Heart left ventricle (tissue), 16 donors: ENCODE results near the gene PTS. TPM values are rescaled to one million over a fixed set of nuclear protein-coding genes. Genes with fewer than 3 reads are reported as not detected.
A peak's percentile ranks its signal among the peaks of the same experiment; 100 is the strongest.

Source experiments
- ATAC-seq, 4 donors: fragments of 200-7000 bp; cut with Tn5 transposase; one replicate each; pipeline ENCODE4 v1.9.1; 2020 to 2022; ENCODE audit warnings: moderate library complexity in 4 of 4, mild to moderate bottlenecking in 3 of 4, moderate number of reproducible peaks in 1 of 4
- DNase-seq, 5 donors: peaks; one replicate each; pipeline ENCODE4 v3.0.0-alpha.2; 2020
- H3K27ac ChIP-seq, 12 donors: fragments of 200-600 bp; sonication (generic) in 4 of 12; one replicate each; pipeline versions ENCODE4 v1.5.0 to v1.8.0; 2016 to 2022; ENCODE audit warnings: mild to moderate bottlenecking in 2 of 12
- H3K27me3 ChIP-seq, 9 donors: fragments of 200-600 bp; sonication (generic) in 2 of 9; one replicate each; pipeline versions ENCODE4 v1.5.1 to v1.8.0; 2016 to 2022; ENCODE audit warnings: mild to moderate bottlenecking in 3 of 9
- H3K36me3 ChIP-seq, 9 donors: fragments of 200-600 bp; sonication (generic) in 2 of 9; one replicate each; pipeline versions ENCODE4 v1.5.0 to v1.8.0; 2018 to 2022; ENCODE audit warnings: mild to moderate bottlenecking in 2 of 9
- H3K4me1 ChIP-seq, 12 donors: fragments of 200-600 bp; sonication (generic) in 4 of 12; one replicate each; pipeline versions ENCODE4 v1.5.0 to v1.8.0; 2016 to 2022; ENCODE audit warnings: mild to moderate bottlenecking in 3 of 12
- H3K4me3 ChIP-seq, 12 donors: fragments of 200-600 bp; sonication (generic) in 4 of 12; one replicate each; pipeline versions ENCODE4 v1.5.0 to v1.8.0; 2017 to 2022; ENCODE audit warnings: mild to moderate bottlenecking in 9 of 12, moderate library complexity in 4 of 12
- H3K9me3 ChIP-seq, 12 donors: fragments of 200-600 bp; sonication (generic) in 4 of 12; one replicate each; pipeline versions ENCODE4 v1.5.0 to v1.8.0; 2016 to 2022; ENCODE audit warnings: mild to moderate bottlenecking in 1 of 12
- POLR2A ChIP-seq, 2 donors: fragments of 450-650 bp; IDR thresholded peaks; one replicate each; pipeline ENCODE4 v1.6.1; 2017; ENCODE audit warnings: antibody characterized with exemption in 2 of 2, mild to moderate bottlenecking in 2 of 2, moderate library complexity in 2 of 2
- WGBS, 4 donors: extraction: QIAGEN DNeasy Blood & Tissue Kit in 2 of 4; methylation state at CpG; one replicate each; pipeline versions ENCODE4 v1.1.5 to v1.1.7; 2013 to 2018; 5-methylcytosine and 5-hydroxymethylcytosine counted together
- intact Hi-C, 10 donors: fragments of 100-400 bp; cut with DNase I; formaldehyde crosslinking; loops; one replicate each; pipeline versions ENCODE4 v1.11.1 to v1.14.2; 2022
- polyA plus RNA-seq, 2 donors: library from polyadenylated mRNA; stranded (reverse); fragments of 200-250 nt; gene quantifications; one replicate each; pipeline ENCODE4 v1.2.3, GENCODE V29; 2013
- total RNA-seq, 9 donors: library from RNA; depleted of rRNA in 2 of 9; stranded (reverse); fragments of >200 nt in 2 of 9; fragmentation: NEBNext Ultra II Directional in 3 of 9; extraction: Animal tissue kit (Norgen Biotek cat#: 25700) in 3 of 9; gene quantifications; one replicate each; pipeline versions ENCODE4 v1.1.0 to v1.2.4, GENCODE V29; 2016 to 2023
- TF ChIP-seq, protein P1 (sequence below), 12 donors: fragments of 200-600 bp; sonication (generic) in 4 of 12; IDR thresholded peaks; one replicate each; pipeline versions ENCODE4 v1.5.0 to v1.8.0; 2018 to 2022; ENCODE audit warnings: antibody characterized with exemption in 12 of 12, mild to moderate bottlenecking in 5 of 12
- donor health status: ischemic (EF 13 %, LVEDD 7.1; RV severe dilation, severe dysfunction).
- donor health status: healthy with polysubstance abuse.
- donor health status: DM: no; HTN: yes; CAD: no.
- donor health status: DM: no; HTN: no; CAD: no.
- donor health status: ischemic (EF 25% LVEDD 6.9; RV normal size, moderate dysfunction).
- donor health status: ischemic (EF 25% LVEDD 5.7; RV mildly dilated, moderate dysfunction).
- donor health status: healthy.
- donor health status: DM: yes; HTN: yes; CAD: no.
- donor health status: ischemic (EF 35%, LVEDD 5.7; RV mildly dilated, moderate dysfunction).
- donor health status: nonischemic (EF 11% LVEDD 7.7; RV severe dilation, severe dysfunction).
- donor health status: DM: yes; HTN: yes; CAD: no.
- donor health status: PGD.
- donor health status: ischemic (EF 29% LVEDD 5.4; RV normal size, mild dysfunction).
- donor health status: nonischemic (EF 23%, LVEDD 6.1; RV moderate dilation, normal function).

The PTS gene
- total and polyA plus RNA-seq, 11 donors, result 21.6 to 77.7 (median 30.7) TPM

DNA sequence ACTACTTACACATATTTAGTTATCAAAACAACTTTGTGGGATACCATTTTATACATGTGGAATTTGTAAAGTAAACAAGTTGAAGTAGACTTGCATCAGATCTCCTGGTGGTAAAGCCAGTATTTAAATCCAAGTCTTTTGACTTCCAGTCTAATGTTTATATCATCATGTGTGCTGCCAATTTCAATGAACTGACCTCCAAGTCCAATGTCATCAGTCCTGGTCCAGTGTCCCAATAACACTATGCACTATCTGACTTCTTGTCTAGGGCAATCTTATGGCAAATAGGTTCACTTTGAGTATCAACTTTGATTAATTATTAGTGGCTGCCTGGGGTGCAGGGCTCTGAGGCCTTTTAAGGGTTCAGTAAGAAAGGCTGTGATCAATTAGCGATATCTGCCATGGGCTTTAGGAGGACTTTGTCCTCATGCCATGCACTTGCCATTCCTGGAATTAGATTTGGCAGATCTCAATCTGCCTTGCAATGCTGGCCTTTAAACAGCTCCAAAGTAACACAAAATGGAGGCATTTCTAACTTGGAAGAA lies 9.6 kb upstream of the PTS start:
- TF ChIP-seq, protein P1, sequence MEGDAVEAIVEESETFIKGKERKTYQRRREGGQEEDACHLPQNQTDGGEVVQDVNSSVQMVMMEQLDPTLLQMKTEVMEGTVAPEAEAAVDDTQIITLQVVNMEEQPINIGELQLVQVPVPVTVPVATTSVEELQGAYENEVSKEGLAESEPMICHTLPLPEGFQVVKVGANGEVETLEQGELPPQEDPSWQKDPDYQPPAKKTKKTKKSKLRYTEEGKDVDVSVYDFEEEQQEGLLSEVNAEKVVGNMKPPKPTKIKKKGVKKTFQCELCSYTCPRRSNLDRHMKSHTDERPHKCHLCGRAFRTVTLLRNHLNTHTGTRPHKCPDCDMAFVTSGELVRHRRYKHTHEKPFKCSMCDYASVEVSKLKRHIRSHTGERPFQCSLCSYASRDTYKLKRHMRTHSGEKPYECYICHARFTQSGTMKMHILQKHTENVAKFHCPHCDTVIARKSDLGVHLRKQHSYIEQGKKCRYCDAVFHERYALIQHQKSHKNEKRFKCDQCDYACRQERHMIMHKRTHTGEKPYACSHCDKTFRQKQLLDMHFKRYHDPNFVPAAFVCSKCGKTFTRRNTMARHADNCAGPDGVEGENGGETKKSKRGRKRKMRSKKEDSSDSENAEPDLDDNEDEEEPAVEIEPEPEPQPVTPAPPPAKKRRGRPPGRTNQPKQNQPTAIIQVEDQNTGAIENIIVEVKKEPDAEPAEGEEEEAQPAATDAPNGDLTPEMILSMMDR (IDR thresholded peaks at IDR 0.05), result no peak
- no peak for TF ChIP-seq POLR2A (IDR thresholded peaks at IDR 0.05)
- intact Hi-C loops, result loop anchor here in 3 of 10 donors (10.0 kb wide), 3 partner anchors 348 to 1318 kb away; no protein-coding TSS in a partner anchor
- 95 to 100% (median 96%) methylated on average over 1 of the region's 1 CpG for WGBS, 4 donors
- H3K27ac ChIP-seq, result no peak overlapping the region
- peaks cover 0 to 12% (median 0%) of the 10 kb centered on the region in 12 donors for H3K4me1 ChIP-seq
- DNase-seq (no peak), ATAC-seq (no peak)
- no peak overlapping the region for H3K4me3 ChIP-seq
- H3K27me3 ChIP-seq, result no peaks in the 10 kb centered on the region
- H3K36me3 ChIP-seq, result peaks cover 0 to 61% (median 0%) of the 10 kb centered on the region in 9 donors
- H3K9me3 ChIP-seq, result no peaks in the 10 kb centered on the region

DNA sequence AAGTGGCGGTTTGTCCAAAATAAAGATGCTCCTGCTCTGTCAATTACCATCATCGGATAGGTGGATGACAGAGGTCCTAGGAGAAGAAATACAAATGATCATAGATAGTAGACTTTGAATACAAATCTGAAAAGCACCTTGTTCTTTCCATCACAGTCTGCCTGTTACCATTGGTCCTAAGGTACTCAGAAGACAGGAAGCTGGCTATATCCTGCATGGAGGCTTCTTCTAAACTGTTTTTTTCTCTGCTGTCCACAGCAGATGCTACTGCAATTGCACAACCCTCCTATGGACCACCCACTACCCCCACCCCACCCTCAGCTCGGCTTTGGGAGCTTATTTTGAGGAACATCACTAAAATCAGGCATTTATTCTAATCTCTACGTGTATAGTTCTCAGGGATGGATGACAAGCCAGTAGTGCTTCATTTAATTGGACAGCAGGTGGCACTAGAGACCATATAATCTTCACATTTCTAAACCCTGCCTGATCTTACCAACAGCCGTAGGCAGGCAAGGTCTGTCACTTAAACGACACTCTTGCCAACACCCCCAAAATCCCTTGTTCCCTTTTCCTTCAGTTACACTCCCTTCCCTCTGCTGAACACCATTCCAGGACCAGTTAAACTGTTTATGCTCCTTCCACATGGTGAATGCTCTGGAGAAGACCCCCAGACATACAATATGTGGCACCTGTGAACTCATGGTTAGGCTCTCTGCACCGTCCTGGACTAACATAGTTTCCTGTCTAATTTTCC lies 6.6 kb upstream of the PTS start:
- intact Hi-C loops, result loop anchor here (1.0 to 10.0 kb wide), 8 partner anchors 59 to 1315 kb away; no protein-coding TSS in a partner anchor
- Histone ChIP-seq H3K36me3 (peaks cover 0 to 56% (median 0%) of the 10 kb centered on the region in 9 donors), H3K4me3 (no peak overlapping the region), H3K9me3 (no peaks in the 10 kb centered on the region), H3K27me3 (no peaks in the 10 kb centered on the region), H3K4me1 (peaks cover 0 to 5% (median 0%) of the 10 kb centered on the region in 12 donors), H3K27ac (no peak overlapping the region)
- 33 to 40% (median 34%) methylated on average over 7 of the region's 7 CpGs for WGBS, 4 donors
- TF ChIP-seq, protein P1 (IDR thresholded peaks at IDR 0.05), result peak; percentile 61 to 84 (median 74)
- TF ChIP-seq POLR2A (IDR thresholded peaks at IDR 0.05), result no peak
- DNase-seq (peak in 2 of 5 donors; percentile 28 to 29), ATAC-seq (peak; percentile 57 to 92 (median 90))

DNA sequence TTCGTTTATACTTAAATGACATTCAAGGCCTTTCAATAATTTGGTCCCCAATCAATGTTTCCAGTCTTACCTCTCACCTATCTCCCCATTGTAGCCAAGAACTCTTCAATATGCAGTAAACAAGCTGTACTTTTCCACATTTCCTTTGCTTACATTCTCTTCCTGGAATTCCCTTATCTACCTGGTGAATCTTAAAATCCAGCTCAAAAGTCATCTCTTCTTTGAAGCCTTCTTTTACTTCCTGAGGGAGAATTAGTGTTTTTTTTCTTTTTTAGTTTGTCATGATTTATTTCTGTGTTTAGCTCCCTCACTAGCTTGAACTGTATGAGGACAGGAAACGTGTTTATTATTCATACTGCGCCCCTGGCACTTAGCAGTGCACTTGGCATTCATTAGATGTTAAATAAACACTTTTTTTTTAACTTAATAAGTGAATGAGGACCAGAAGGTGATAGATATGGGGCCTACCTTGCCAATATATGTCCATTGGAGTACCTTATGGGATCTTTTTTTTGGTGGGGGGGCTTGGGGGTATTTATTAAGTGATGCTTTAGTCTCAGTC lies 4.9 kb upstream of the PTS start:
- DNase-seq, result no peak
- intact Hi-C loops, result loop anchor here in 4 of 10 donors (2.0 to 10.0 kb wide), 4 partner anchors 57 to 1063 kb away; no protein-coding TSS in a partner anchor
- WGBS, 4 donors, result 67 to 82% (median 74%) methylated on average over 3 of the region's 3 CpGs
- no peaks in the 10 kb centered on the region for H3K9me3 ChIP-seq
- TF ChIP-seq, protein P1 (IDR thresholded peaks at IDR 0.05), result no peak
- TF ChIP-seq POLR2A (IDR thresholded peaks at IDR 0.05), result no peak
- peak overlapping the region in 1 of 12 donors; percentile 6 for H3K27ac ChIP-seq
- peaks cover 0 to 46% (median 0%) of the 10 kb centered on the region in 9 donors for H3K36me3 ChIP-seq
- peaks cover 0 to 5% (median 0%) of the 10 kb centered on the region in 12 donors for H3K4me1 ChIP-seq
- no peaks in the 10 kb centered on the region for H3K27me3 ChIP-seq
- ATAC-seq, result no peak
- no peak overlapping the region for H3K4me3 ChIP-seq

DNA sequence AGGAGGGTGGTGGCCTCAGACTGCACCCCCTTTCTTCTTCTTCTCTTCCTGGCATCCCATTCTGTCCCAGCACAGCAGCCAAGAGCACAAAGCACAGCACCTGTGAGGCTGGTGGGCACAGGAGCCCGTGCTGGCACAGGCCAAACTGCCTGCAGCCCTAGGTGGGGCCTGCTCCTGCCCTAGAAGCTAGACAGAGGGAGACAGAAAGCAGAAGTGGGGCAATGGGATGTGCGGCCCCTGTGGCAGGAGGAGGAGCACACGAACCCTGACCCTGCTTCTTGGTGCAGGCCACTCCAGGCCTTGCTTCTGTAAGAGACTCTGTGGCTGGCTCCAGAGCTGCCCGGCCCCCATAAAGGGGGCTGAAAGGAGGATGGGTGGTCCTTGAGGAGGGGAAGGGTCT lies 3.9 kb upstream of the PTS start:
- peaks cover 0 to 10% (median 2%) of the 10 kb centered on the region in 12 donors for H3K4me1 ChIP-seq
- 58 to 80% (median 70%) methylated on average over 1 to 4 of the region's 4 CpGs for WGBS, 4 donors
- H3K4me3 ChIP-seq, result no peak overlapping the region
- H3K9me3 ChIP-seq, result no peaks in the 10 kb centered on the region
- DNase-seq (no peak), ATAC-seq (no peak)
- TF ChIP-seq POLR2A (IDR thresholded peaks at IDR 0.05), result no peak
- H3K36me3 ChIP-seq, result peaks cover 0 to 37% (median 0%) of the 10 kb centered on the region in 9 donors
- no peak overlapping the region for H3K27ac ChIP-seq
- H3K27me3 ChIP-seq, result no peaks in the 10 kb centered on the region
- intact Hi-C loops, result loop anchor here in 2 of 10 donors (10.0 kb wide), 2 partner anchors 332 to 1062 kb away; no protein-coding TSS in a partner anchor
